CD4-positive, CD25-positive, alpha-beta regulatory T cell (primary cell): ENCODE results near the gene CDK18. TPM values are rescaled to one million over a fixed set of nuclear protein-coding genes. Genes with fewer than 3 reads are reported as not detected.

ENCODE experiments used
- ATAC-seq, 2 donors: fragments of 150-1000 bp; cut with Tn5 transposase; one replicate each; pipeline ENCODE4 v1.10.0; 2021; ENCODE audit warnings: low read depth in 2 of 2, moderate number of reproducible peaks in 2 of 2, moderate library complexity in 1 of 2
- DNase-seq, 3 donors: peaks; one replicate each; pipeline versions ENCODE4 v3.0.0 to v3.0.0-alpha.2; 2012 to 2022; ENCODE audit warnings: mixed read lengths in 1 of 3
- H3K27ac ChIP-seq: one replicate; pipeline ENCODE4 v1.7.0; 2013; ENCODE audit warnings: mild to moderate bottlenecking, low read length; ENCODE audit not compliant: insufficient read depth, poor library complexity, severe bottlenecking
- H3K27me3 ChIP-seq: one replicate; pipeline ENCODE4 v1.7.0; 2013; ENCODE audit warnings: low read length; ENCODE audit not compliant: control insufficient read depth, insufficient read depth
- H3K36me3 ChIP-seq: one replicate; pipeline ENCODE4 v1.7.0; 2013; ENCODE audit warnings: mild to moderate bottlenecking, low read length, moderate library complexity; ENCODE audit not compliant: control insufficient read depth, insufficient read depth
- H3K4me1 ChIP-seq: 2 replicates; pipeline ENCODE4 v1.7.0; 2013; ENCODE audit warnings: mild to moderate bottlenecking, low read length; ENCODE audit not compliant: insufficient read depth, control insufficient read depth, poor library complexity, severe bottlenecking
- H3K4me3 ChIP-seq: one replicate; pipeline ENCODE4 v1.7.0; 2013; ENCODE audit warnings: low read depth, mild to moderate bottlenecking, low read length, moderate library complexity
- H3K9me3 ChIP-seq, 2 experiments: 1 replicate in 1 of 2; 2 replicates in 1 of 2; pipeline ENCODE4 v1.7.0; 2013; ENCODE audit warnings: low read length in 2 of 2, mild to moderate bottlenecking in 1 of 2, moderate library complexity in 1 of 2; ENCODE audit not compliant: control insufficient read depth in 2 of 2
- H3K27ac Mint-ChIP-seq, 3 donors: one replicate each; pipeline ENCODE4 v1.8.0; 2020 to 2022; ENCODE audit warnings: mild to moderate bottlenecking in 3 of 3, mixed read lengths in 3 of 3, moderate library complexity in 2 of 3
- H3K27me3 Mint-ChIP-seq: one replicate; pipeline ENCODE4 v1.8.0; 2022; ENCODE audit warnings: mild to moderate bottlenecking, mixed read lengths
- H3K36me3 Mint-ChIP-seq: one replicate; pipeline ENCODE4 v1.8.0; 2020; ENCODE audit warnings: mixed read lengths
- H3K4me1 Mint-ChIP-seq, 4 donors: one replicate each; pipeline ENCODE4 v1.8.0; 2020 to 2022; ENCODE audit warnings: mixed read lengths in 4 of 4, mild to moderate bottlenecking in 1 of 4
- H3K4me3 Mint-ChIP-seq, 4 donors: one replicate each; pipeline ENCODE4 v1.8.0; 2020 to 2022; ENCODE audit warnings: mild to moderate bottlenecking in 4 of 4, mixed read lengths in 4 of 4, moderate library complexity in 3 of 4
- H3K9me3 Mint-ChIP-seq, 7 donors: one replicate each; pipeline ENCODE4 v1.8.0; 2020 to 2022; ENCODE audit warnings: mixed read lengths in 7 of 7, mild to moderate bottlenecking in 3 of 7, moderate library complexity in 2 of 7
- polyA plus RNA-seq, 4 donors: library from polyadenylated mRNA; unstranded; fragments of 300-500 nt; fragmentation: Illumina TruSeq; gene quantifications; one replicate each; pipeline ENCODE4 v1.2.3, GENCODE V29; 2021
- total RNA-seq: library from RNA; stranded (reverse); gene quantifications from one replicate; pipeline ENCODE4 v1.2.3, GENCODE V29; 2022

Gene CDK18
- total and polyA plus RNA-seq, 5 donors from 2014 or later = 0.49 TPM; not detected in 4

DNA sequence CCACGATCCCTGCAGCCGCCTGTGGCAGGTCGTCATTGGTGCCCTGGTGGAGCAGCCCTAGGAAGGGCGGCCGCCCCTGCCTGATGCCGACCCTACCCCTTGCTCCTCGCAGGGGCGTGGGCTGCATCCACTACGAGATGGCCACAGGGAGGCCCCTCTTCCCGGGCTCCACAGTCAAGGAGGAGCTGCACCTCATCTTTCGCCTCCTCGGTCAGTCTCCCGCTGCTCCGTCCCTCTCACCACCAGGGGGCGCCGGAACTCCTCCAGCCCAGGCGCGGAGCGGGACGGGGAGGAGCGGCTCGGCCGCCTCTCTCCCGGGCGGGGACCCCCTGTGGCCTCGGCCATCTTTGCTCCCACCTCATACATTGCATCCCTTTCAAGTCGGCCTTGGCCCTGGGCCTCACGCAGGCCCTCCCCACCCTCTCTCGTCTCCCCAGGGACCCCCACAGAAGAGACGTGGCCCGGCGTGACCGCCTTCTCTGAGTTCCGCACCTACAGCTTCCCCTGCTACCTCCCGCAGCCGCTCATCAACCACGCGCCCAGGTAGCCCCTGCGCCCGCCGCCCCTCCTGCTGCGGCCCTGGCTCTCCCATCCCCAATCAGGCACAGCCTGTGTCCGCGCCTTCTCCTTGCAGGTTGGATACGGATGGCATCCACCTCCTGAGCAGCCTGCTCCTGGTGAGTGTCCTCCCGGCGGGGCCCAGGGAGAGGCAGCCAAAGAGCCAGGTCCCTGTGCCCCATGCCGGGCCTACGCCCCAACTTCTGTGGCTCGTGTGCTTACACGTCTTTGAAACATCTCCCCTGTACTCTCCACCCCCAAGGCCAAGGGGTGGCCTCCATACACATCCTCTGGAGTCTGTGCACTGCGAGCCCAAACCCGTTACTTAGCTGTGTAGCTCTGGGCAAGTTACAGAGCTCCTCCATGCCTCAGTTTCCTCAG lies 24.7 kb downstream of the CDK18 start:
- Mint-ChIP-seq H3K4me1 (peaks cover 0 to 6% (median 3%) of the 10 kb centered on the region in 4 donors), H3K36me3 (no peaks in the 10 kb centered on the region), H3K27ac (peak overlapping the region in 2 of 3 donors; percentile 18 to 90), H3K4me3 (peak overlapping the region in 2 of 4 donors; percentile 47 to 62), H3K9me3 (no peaks in the 10 kb centered on the region), H3K27me3 (peaks cover 6% of the 10 kb centered on the region)
- H3K4me1 ChIP-seq = no peaks in the 10 kb centered on the region
- H3K4me3 ChIP-seq = no peak overlapping the region
- ATAC-seq (peak; percentile 64 to 65), DNase-seq (peak; percentile 60 to 72 (median 62))
- no peak overlapping the region for H3K27ac ChIP-seq
- no peaks in the 10 kb centered on the region for H3K36me3 ChIP-seq
- H3K9me3 ChIP-seq = no peaks in the 10 kb centered on the region
- H3K27me3 ChIP-seq = peaks cover 2% of the 10 kb centered on the region

DNA sequence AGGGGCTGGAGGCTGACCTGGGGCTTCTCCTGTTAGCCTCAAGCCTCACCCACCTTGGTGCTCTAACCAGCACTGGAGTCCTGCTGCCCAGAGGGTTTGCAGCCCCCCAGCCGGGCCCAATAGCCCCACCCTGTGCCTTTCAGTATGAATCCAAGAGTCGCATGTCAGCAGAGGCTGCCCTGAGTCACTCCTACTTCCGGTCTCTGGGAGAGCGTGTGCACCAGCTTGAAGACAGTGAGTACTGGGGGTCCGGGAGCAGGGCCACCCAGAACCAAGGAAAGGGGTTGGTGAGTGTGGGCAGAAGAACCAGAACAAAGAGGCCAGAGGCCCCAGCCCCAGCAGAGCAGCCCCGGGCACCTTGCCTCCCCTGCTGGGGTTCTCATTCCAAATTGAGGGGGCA lies 25.6 kb downstream of the CDK18 start:
- Histone ChIP-seq H3K4me3 (no peak overlapping the region), H3K36me3 (no peaks in the 10 kb centered on the region), H3K27me3 (peaks cover 2% of the 10 kb centered on the region), H3K27ac (no peak overlapping the region), H3K4me1 (no peaks in the 10 kb centered on the region), H3K9me3 (no peaks in the 10 kb centered on the region)
- H3K4me1 Mint-ChIP-seq = peaks cover 0 to 6% (median 3%) of the 10 kb centered on the region in 4 donors
- H3K36me3 Mint-ChIP-seq = no peaks in the 10 kb centered on the region
- H3K9me3 Mint-ChIP-seq = no peaks in the 10 kb centered on the region
- no peak for DNase-seq
- no peak for ATAC-seq
- H3K27me3 Mint-ChIP-seq = peaks cover 6% of the 10 kb centered on the region
- H3K4me3 Mint-ChIP-seq = no peak overlapping the region
- H3K27ac Mint-ChIP-seq = no peak overlapping the region

DNA sequence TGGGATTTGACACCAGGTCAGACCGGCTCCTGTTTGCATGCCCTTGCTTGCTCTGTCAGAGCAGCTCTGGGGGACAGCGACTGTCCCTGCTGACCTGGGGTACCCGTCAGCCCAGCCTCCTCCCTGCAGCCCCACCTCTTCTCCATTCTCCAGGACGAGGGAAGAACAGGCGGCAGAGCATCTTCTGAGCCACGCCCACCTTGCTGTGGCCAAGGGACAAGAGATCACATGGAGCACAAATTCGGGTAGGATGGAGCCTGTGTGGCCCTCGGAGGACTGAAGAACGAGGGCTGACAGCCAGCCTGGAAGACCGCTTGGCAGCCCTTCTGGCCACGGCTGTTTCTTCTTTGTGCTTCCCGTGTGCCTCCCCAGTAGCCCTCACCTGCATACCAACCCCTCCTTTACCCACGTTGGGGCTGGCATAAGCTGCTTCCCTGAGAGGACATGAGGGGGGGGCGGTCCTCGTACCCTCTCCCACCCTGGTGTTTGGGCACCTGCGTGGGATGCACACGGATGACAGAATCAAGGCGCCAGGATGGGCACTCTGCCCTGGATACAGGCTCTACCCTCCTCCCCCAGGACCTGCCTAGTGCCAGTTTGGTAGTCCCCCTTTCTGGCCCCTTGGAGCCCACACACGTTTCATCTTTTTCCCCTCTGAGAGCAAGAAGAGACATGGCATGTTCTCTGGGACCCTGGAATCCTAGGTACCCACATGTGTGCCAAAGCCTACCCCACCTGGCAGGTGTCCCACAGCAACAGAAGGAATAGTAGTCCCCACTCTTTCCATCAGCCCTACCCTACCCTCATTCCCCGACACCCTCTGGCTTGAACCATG lies 26.9 kb downstream of the CDK18 start:
- Mint-ChIP-seq H3K4me3 (no peak overlapping the region), H3K4me1 (peaks cover 0 to 6% (median 3%) of the 10 kb centered on the region in 4 donors), H3K27me3 (peaks cover 12% of the 10 kb centered on the region), H3K36me3 (no peaks in the 10 kb centered on the region), H3K9me3 (no peaks in the 10 kb centered on the region), H3K27ac (no peak overlapping the region)
- Histone ChIP-seq H3K9me3 (no peaks in the 10 kb centered on the region), H3K4me1 (no peaks in the 10 kb centered on the region), H3K27me3 (peaks cover 2% of the 10 kb centered on the region), H3K27ac (no peak overlapping the region), H3K4me3 (no peak overlapping the region), H3K36me3 (no peaks in the 10 kb centered on the region)
- DNase-seq (no peak), ATAC-seq (no peak)

DNA sequence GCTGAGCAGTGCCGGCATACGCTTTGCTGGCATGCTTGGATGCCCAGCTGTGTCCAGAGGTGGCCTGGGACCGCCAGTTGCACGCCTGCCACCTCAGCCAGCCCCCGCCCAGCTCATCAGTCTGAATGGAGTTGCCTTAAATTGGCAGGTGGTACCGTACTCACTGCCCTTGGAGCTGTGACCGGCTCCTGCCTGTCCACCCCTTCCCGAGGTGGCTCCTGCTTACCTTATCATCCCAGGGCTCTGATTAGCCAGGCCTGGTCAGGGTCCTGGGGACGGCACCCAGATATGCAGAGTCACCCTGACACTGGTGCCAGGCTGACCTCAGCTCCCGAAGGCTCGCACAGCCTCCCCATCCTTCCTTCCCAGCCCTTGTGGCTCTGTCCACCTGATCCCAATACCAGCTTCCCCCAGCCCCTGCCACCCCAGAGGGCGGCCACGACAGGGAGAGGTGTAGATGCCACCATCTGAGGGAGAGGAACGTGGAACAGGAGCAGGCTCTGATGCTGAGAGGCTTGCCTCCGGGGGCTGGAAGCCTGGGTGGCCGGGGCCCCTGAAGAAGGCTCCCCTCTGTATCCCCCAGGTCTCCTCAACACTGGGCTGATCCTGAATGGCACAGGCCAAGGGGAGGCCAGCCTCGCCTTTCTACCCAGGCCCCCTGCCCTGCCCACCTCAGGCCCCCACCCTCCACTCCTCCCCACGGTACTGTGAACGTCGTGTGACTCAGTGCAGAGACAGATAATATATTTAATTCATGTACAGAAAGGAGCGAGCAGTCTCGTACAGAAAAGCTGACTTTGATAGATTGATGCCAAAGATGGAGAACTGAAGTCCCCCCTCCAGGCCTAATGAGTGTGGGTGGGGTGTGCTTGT lies 27.8 kb downstream of the CDK18 start:
- no peaks in the 10 kb centered on the region for H3K9me3 Mint-ChIP-seq
- Histone ChIP-seq H3K4me1 (peaks cover 6% of the 10 kb centered on the region), H3K9me3 (no peaks in the 10 kb centered on the region), H3K27me3 (peaks cover 2% of the 10 kb centered on the region), H3K36me3 (no peaks in the 10 kb centered on the region), H3K27ac (no peak overlapping the region), H3K4me3 (no peak overlapping the region)
- no peak overlapping the region for H3K4me3 Mint-ChIP-seq
- H3K27ac Mint-ChIP-seq = no peak overlapping the region
- H3K27me3 Mint-ChIP-seq = peaks cover 18% of the 10 kb centered on the region
- no peak for DNase-seq
- H3K4me1 Mint-ChIP-seq = peaks cover 0 to 14% (median 6%) of the 10 kb centered on the region in 4 donors
- ATAC-seq = no peak
- H3K36me3 Mint-ChIP-seq = no peaks in the 10 kb centered on the region

DNA sequence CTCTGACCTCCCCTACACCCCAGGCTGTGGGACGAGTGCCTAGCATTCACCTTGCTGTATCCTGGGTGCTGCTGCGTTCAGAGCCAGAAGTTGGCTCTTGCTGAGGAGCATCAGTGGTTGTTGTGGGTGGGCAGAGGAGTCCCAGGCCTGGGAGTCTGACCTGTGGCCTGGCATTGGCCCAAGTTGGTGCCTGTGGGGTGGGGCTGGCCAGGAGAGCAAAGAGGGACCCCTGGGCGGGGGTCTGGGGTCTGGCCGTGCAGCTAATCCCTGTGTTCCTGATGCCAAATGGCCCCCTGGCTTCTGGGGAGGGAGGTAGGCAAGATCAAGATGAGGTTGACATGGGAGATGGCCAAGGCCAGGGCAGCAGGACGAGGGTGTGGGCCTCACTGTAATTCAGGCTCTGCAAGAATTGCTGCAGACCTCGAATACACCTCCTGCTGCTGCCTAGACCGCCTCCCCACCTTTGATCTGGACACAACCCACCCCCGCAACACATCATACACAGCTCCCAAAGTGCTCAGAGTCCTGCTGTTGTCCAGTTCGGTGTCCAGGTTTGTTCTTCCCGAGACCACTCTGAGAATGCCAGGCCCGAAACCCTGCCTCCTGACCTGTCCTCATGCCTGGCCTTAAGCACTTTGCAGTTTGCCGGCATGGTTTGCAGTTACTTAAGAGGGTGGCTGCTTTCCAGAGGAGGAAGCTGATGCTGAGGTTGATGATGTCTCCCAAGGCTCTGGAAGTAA lies 28.7 kb downstream of the CDK18 start:
- H3K27me3 ChIP-seq = peaks cover 2% of the 10 kb centered on the region
- H3K4me3 ChIP-seq = no peak overlapping the region
- H3K36me3 ChIP-seq = no peaks in the 10 kb centered on the region
- DNase-seq (no peak), ATAC-seq (no peak)
- H3K27ac ChIP-seq = no peak overlapping the region
- Mint-ChIP-seq H3K36me3 (no peaks in the 10 kb centered on the region), H3K27ac (no peak overlapping the region), H3K4me1 (peaks cover 0 to 14% (median 6%) of the 10 kb centered on the region in 4 donors), H3K9me3 (no peaks in the 10 kb centered on the region), H3K4me3 (no peak overlapping the region), H3K27me3 (peaks cover 18% of the 10 kb centered on the region)
- no peaks in the 10 kb centered on the region for H3K9me3 ChIP-seq
- H3K4me1 ChIP-seq = peaks cover 6% of the 10 kb centered on the region

DNA sequence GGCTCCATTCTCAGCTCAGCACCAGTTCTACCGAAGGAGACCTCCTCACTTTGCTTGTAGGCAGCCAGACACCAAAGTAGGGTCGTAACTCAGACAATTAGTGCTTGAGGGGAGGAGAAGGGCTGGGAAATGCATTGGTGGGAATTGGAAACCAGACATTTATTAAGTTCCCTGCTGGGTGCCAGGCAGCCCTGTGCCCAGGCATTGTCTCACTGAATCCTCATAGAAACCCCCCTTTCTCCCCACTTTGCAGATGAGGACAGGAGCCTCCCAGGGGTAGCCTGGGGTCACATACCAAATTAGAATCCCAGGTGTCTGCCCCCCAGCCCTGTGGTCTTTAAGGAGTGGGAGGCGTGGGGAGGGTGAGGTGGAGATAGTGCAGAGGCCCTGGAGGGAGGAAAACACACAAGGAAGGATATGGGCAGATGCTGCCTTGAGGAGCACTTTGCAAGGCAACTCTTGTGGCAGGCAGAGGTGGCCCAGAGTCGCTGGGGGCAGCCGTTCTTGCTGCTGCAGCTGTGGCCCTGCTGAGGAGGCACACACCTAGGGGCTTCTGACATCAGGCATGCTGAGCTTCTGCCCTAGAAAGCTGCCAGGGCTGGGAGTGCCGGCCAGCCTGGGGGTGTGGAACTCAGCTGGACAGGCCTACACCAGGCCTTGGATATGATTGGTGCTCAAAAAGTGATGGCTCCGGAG lies 29.4 kb downstream of the CDK18 start:
- ATAC-seq (no peak), DNase-seq (no peak)
- H3K36me3 Mint-ChIP-seq = no peaks in the 10 kb centered on the region
- no peak overlapping the region for H3K4me3 ChIP-seq
- peaks cover 6% of the 10 kb centered on the region for H3K4me1 ChIP-seq
- no peaks in the 10 kb centered on the region for H3K9me3 Mint-ChIP-seq
- H3K27me3 ChIP-seq = peaks cover 2% of the 10 kb centered on the region
- no peak overlapping the region for H3K4me3 Mint-ChIP-seq
- no peak overlapping the region for H3K27ac Mint-ChIP-seq
- H3K9me3 ChIP-seq = no peaks in the 10 kb centered on the region
- H3K27ac ChIP-seq = no peak overlapping the region
- no peaks in the 10 kb centered on the region for H3K36me3 ChIP-seq
- H3K27me3 Mint-ChIP-seq = peaks cover 18% of the 10 kb centered on the region
- H3K4me1 Mint-ChIP-seq = peaks cover 0 to 14% (median 6%) of the 10 kb centered on the region in 4 donors
